ENCODE data around the gene TECPR1. TPM values are rescaled to one million over a fixed set of nuclear protein-coding genes. Genes with fewer than 3 reads are reported as not detected.

TECPR1 gene
- total and polyA plus RNA-seq, 2 donors (not counting 3 experiments of a cell fraction or from before 2014, with no cell fraction given): 12.3 to 97.5 TPM

- FAIRE-seq (no peak), DNase-seq (ENCODE audit: low read depth, low spot score) (no peak)
- Histone ChIP-seq H4K20me1 (replicated peaks; ENCODE audit: control insufficient read depth, extremely low read depth, insufficient read depth, low read length) (peaks cover 2% of the 10 kb centered on the region), H3K4me3 (replicated peaks in 1 of 3; ENCODE audit: insufficient read depth in 1 of 3, low read depth in 1 of 3, low read length in 3 of 3) (no peak overlapping the region), H3K4me1 (ENCODE audit: control insufficient read depth, extremely low read depth, insufficient read depth, low read length) (peaks cover 30% of the 10 kb centered on the region), H3K79me2 (ENCODE audit: control insufficient read depth, insufficient read depth, low read length) (peaks cover 85% of the 10 kb centered on the region), H3K4me2 (ENCODE audit: insufficient read depth, low read length) (no peak overlapping the region), H2AFZ (ENCODE audit: low read depth, low read length) (no peak overlapping the region), H3K9ac (replicated peaks; ENCODE audit: extremely low read depth, insufficient read depth, low read length) (no peak overlapping the region), H3K27me3 (ENCODE audit: control insufficient read depth in 2 of 2, insufficient read depth in 2 of 2, low read length in 2 of 2) (no peaks in the 10 kb centered on the region), H3K9me3 (replicated peaks; ENCODE audit: control insufficient read depth, insufficient read depth, low read length) (no peaks in the 10 kb centered on the region), H3K9me1 (replicated peaks; ENCODE audit: control insufficient read depth, extremely low read depth, insufficient read depth, low read length) (no peaks in the 10 kb centered on the region), H3K36me3 (ENCODE audit: control insufficient read depth in 2 of 2, extremely low read depth in 1 of 2, insufficient read depth in 2 of 2, low read length in 2 of 2) (peaks cover 4 to 52% of the 10 kb centered on the region in 2 experiments), H3K27ac (ENCODE audit: insufficient read depth, low read depth, low read length) (no peak overlapping the region)
- no TSS peak for BruUV-seq (replicated peaks)
- intact Hi-C loops (cut with micrococcal nuclease) (no loop called here), dilution Hi-C loops (cut with MboI; ENCODE audit: extremely low pct_ligation_motif_present, low sequenced_read_pairs) (no loop called here)
- TF ChIP-seq GATA2 (IDR thresholded peaks at IDR 0.05; ENCODE audit: insufficient read depth, insufficient read length, low read depth, low read length) (no peak), POLR2A (IDR thresholded peaks at IDR 0.05; ENCODE audit: low read depth, low read length) (no peak), POLR2AphosphoS5 (IDR thresholded peaks at IDR 0.05; ENCODE audit: insufficient read depth, low read depth, low read length) (no peak), MAX (IDR thresholded peaks at IDR 0.05; ENCODE audit: insufficient read depth, insufficient read length) (no peak), EZH2 (IDR thresholded peaks at IDR 0.05; ENCODE audit: borderline replicate concordance, low read depth, low read length, severe bottlenecking) (no peak), MYC (IDR thresholded peaks at IDR 0.05; ENCODE audit: low read depth, low read length) (no peak), FOS (IDR thresholded peaks at IDR 0.05; ENCODE audit: borderline replicate concordance, insufficient read depth, low read length) (no peak), JUN (IDR thresholded peaks at IDR 0.05; ENCODE audit: borderline replicate concordance, insufficient read depth, insufficient read length, low read depth) (no peak), CTCF (IDR thresholded peaks at IDR 0.05; ENCODE audit: extremely low read depth in 1 of 2, insufficient read depth in 1 of 2, low read depth in 1 of 2, low read length in 2 of 2) (no peak)
- ChIA-PET CTCF (interaction anchor here (0.8 kb wide), 1 partner anchor 22 kb away, joined by 4 read pairs; no protein-coding TSS in a partner anchor), POLR2A (no interaction called here)
Measured at GRCh38 chr7:98288064-98288823, 36.2 kb upstream of the TECPR1 start.
